ENCODE data around the gene FABP1.

FABP1 gene

DNA sequence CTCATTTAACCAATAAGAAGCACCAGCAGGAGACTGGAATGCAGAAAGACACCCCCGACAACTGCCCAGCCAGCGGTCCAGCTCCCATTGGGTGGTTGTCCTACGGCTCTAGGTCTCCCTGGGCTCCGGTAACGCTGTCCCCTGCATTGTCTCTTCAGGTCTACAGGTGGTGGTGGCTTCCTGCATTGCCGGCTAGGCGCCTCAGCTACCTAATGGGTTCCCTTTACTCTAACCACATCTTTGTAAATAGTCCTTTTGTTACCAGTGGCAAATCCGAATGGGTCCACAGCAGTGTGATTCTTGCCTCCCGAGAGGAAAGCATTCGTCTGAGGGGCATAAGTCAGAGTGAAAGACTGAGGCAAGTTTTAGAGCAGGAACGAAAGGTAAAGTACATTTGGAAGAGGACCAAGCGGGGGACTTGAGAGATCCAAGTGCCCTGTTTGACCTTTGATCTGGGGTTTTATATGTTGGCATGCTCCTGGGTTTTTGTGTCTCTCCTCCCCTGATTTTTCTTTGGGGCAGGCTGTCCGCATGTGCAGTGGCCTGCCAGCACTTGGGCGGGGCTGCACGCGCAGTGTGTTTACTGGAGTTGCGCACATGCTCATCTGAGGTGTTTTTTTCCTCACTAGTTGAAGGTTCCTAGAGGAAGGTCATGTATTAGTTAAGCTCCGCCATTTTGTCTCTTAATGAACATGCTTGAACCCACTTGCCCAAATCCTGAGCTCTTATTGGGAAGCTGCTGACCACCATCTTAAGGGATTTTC is 11.0 kb downstream of the FABP1 start:
- DNase-seq (ENCODE audit: low read depth in 2 of 3, low spot score in 2 of 3): no peak

DNA sequence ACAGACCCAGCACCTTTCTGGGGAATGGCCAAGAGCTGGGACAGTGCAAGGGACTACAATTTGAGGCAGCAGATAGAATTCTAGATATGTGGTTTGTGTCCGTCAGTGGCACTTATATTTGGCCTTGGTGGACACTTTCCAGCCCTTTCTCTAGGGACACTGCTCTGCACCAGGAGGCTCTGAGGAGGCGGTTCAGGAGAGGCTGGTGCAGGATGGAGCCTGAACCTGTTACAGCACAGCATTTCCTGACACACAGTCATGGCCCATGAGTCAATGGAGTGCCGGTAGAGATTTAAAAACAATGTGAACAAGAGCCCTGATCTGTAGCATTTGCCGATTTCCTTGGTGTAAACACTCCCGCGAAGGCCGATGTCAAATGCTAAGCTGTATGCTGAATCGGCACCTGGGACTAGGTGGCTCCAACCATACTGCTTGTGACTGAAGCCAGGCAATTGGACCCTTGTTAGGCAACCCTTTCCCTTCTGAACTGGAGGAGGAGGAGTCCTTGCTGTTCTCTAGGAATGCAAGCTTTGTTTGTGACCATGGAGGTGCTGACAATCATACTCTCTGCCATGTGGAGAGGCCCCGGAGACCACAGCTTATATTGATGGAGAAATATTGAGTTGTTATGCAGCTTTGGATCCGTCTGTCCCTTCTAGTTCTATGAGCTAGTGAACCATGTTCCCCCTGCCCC is 11.9 kb downstream of the FABP1 start:
- no peak for DNase-seq (ENCODE audit: low read depth in 2 of 3, low spot score in 2 of 3)

DNA sequence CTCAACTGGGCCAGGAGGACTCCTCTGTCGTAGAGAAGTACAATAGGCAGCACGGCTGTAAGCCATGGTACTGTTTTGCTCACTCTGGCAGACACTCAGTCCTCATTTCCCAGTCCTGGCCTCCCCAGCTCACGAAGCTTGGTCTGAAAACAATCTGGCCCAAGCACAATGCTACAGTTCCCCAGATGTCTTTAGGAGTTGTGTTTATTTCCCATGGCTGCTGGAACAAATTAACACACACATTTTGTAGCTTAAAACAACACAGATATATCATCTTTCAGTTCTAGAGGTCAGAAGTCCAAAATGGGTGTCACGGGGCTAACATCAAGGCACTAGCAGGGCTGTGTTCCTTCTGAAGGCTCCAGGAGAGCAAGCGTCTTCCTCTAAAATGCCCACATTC is 13.0 kb downstream of the FABP1 start:
- no peak for DNase-seq (ENCODE audit: low read depth in 2 of 3, low spot score in 2 of 3)

DNA sequence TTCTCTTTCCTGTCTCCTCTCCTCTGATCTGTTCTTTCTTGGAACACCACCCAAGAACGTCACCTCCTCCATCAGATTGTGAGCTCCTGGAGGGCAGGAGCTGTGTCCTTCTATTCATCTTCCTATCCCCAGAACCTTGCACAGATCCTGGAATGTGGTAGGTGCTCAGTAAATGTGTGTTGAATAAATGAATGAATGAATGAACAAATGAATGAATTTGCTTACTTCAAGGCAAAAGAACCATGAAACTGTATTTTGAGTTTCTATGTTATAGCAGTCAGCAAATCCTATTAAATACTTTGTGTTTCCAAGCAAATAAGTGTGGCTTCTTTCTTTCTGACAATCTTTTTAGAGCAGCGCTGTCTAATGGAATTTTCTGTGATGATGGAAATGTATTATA is 14.8 kb downstream of the FABP1 start:
- DNase-seq (ENCODE audit: low read depth in 2 of 3, low spot score in 2 of 3): no peak

DNA sequence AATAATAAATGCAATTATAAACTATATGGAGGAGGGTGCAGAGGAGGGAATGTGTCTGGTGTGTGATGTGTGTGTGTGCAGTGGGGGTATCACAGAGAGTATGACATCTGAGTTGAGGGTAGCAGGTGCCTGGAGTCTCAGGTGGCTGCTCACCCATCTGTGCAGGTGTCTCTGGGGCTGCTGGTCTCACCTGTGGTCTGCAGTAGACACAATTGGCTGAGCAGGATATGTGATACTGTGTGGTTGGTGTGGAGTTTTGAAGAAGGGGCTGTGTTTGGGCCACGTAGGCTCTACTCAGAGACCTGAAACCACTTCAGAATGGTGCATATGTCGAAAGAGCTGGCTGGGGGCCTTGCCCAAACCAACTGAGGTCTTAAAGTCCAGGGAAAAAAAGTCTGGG is 17.0 kb downstream of the FABP1 start:
- no peak for DNase-seq (ENCODE audit: low read depth in 2 of 3, low spot score in 2 of 3)

DNA sequence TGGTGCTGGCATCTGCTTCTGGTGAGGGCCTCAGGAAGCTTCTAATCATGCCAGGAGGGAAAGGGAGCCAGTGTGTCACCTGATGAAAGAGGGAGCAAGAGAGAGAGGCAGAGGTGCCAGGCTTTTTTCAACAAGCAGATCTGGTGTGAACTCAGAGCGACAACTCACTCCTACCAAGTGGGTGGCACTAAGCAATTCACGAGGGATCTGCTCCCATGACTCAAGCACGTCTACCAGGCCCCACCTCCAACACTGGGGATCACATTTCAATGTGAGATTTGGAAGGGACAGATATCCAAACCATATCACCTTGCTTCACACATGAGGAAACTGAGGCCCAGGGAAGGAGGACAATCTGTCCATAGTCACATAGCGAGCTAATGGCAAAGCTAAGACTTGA is 19.1 kb downstream of the FABP1 start:
- DNase-seq (ENCODE audit: low read depth in 2 of 3, low spot score in 2 of 3): no peak

DNA sequence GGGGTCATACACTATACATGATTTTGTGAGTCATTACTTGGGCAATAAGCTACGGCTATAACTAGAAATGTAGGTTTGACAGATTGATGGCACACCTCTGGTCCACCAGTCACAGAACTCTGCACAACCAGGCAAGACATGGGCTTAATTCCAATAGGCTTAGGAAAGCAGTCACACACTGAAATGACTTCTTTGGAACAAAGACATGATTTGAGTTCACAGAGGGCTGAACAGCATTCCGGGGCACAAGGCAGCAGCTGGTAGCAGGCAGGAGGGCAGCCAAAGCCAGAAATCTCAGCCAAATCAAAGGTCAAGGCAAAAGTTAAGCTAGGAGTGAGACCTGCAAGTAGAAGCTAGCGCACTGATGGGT is 27.4 kb downstream of the FABP1 start:
- no peak for DNase-seq (ENCODE audit: low read depth in 2 of 3, low spot score in 2 of 3)

DNA sequence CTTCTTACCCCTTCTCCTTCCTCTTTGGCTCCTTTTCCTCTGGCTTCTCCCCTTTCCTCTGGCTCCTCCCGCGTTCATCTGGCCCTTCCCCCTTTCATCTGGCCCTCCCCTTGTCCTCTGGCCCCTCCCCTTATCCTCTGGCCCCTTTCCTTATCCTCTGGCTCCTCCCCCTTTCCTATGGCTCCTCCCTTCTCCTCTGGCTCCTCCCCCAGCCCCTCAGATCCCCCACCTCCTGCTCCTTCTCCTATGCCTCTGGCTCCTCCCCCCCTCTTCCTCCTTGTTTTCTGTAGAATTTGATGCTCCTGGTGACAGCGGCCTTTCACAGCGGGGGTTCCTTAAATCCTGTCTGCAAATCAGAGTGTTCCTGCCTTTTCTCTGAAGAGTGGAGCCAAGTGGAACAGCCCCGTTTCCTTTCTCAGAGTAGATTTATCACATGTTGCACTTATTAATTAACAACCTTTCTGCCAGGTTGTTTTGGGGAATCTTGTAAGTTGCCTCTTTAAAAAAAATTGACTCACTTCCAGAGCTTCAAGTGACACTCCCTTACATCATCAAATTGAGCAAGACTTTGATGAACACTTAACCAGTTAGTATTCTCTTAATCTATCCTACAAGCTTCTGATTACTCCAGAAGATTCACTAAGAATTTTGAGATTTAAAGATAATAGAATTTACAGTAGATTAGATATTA is 27.9 kb downstream of the FABP1 start:
- DNase-seq (ENCODE audit: low read depth in 2 of 3, low spot score in 2 of 3): no peak

DNA sequence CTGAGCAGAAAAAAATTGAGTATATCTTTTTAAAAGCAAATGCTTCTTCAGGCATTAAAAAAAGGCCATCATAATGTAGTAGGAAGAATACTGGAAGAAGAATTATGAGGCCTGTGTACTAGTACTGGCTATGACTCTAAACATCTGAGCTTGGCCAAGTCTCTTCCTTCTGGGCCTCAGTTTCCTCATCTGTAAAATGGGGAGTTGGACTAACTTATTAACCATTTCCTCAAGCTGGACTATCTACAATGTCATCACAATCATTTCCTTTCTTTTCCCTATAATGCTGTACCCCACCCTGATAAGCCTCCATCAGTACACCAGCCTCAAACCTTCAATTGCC is 29.3 kb downstream of the FABP1 start:
- DNase-seq (ENCODE audit: low read depth in 2 of 3, low spot score in 2 of 3): no peak

DNA sequence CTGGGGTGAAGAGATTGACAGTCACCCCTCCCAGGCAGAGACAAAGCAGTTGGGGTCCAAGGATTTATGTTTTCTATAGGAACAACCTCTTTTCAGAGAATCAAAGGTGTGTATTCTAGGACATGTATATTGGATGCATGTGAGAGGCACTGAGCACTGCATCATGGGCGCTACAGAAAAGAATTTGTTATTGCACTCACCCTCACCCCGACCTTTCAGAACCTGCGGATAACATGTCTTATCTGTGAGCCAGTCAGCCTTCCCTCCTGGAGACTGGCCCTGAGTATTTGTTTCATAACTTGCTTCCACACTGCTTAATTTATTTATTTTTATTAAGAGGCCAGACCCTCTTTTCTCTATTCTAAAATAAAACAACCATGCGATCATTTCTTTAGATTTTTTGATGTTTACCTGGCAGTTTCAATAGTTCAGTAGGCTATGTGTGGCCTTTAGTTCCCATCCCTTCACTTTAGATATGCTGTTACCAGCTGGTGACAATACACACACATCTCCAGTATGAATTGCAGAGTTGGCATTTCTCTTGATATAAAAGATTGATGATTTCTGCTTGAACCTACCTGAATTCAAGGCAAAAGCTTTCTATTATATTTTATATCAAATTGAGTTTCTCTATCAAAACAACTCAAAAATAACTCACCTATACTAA is 29.8 kb downstream of the FABP1 start:
- DNase-seq (ENCODE audit: low read depth in 2 of 3, low spot score in 2 of 3): no peak

DNA sequence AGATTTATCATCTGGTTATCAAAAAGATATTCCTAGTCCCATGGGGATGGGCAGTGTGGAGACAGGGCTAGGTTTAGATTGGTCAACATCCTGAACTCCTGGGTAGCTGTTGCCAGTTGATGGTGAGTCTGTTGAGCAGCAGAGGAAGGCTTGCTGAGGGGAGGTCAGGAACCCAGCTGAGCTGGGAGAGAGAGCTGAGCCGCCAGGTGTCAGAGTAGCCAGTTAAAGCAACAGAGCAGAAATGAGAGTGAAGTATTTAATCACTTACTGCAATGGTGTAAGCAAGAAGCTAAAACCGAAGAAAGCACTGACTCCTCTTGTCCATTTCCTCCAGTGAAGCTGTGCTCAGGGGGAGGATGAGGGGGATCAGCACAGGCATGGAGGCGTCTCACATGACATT is 30.7 kb downstream of the FABP1 start:
- DNase-seq (ENCODE audit: low read depth in 2 of 3, low spot score in 2 of 3): no peak

DNA sequence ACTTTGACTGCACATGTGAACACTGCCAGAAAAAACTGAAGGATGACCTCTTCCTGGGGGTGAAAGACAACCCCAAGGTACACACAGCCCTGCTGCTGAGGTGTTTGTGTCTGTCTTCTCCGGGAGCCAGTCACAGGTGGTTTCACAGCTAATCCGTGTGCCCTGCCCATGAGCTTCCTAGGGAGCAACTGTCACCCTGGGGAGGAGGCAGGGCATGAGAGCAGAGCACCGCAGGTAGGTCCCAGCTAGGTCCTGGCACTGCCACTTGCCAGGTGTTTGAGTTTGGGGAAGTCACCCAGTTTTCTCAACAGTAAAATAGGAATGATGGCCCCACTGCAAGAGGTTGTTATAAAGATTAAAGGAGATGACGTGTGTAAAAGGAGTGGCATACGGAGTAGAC is 31.2 kb downstream of the FABP1 start:
- DNase-seq (ENCODE audit: low read depth in 2 of 3, low spot score in 2 of 3): no peak

DNA sequence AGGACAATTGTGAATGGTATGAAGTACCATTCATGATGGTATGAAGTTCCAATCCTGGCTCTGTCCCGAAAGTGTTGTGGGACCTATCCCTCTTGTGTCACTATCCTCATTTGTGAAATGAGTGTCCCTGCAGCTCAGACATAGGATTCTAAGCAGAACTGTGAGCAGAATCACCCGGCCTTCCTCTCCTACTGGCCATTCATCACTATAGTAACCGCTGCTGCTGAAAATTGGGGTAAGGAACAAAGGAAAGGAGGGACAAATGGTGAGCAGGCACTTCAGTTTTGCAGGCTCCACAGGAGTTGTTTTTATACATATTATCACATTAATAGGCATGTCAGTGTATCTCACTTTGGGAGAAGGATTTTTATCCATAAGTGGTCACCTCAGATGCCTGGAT is 32.8 kb downstream of the FABP1 start:
- DNase-seq (ENCODE audit: low read depth in 2 of 3, low spot score in 2 of 3): no peak

DNA sequence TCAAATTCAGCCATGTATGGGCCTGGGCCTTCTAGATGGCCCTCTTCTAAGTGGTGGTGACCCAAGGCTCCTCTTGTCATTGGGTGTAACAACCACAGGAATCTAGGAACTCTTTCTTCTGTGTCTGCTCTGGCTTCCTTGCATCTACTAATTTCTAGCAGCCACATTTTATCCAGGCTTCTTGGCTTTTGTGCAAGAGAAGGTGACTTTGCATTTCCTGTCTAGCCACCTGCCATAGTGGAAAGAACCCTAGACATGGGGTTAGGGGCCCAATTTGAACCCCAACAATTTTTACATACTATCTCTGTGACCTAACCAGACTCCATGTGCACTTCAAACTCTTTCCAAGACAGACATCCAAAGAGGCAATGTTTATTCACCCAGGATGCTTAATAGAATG is 35.1 kb downstream of the FABP1 start:
- no peak for DNase-seq (ENCODE audit: low read depth in 2 of 3, low spot score in 2 of 3)

DNA sequence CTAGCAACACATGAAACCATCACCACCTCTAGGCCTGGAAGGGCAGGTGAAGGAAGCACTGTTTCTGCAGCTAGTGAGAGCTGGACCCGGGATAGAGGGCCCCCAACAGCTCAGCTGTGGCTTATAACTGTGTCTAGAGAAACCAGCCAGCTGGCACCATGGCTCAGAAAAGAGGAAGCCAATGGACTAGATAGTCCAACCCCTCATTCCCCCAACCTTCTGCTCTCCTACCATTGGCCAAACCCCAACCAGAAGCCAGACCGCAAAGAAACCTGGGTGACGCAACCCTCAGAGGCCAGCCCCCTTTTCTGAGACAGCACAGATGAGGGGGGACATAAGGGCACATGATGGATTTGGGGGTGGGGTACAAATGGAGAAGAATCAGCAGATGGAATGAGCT is 35.9 kb downstream of the FABP1 start:
- no peak for DNase-seq (ENCODE audit: low read depth in 2 of 3, low spot score in 2 of 3)

DNA sequence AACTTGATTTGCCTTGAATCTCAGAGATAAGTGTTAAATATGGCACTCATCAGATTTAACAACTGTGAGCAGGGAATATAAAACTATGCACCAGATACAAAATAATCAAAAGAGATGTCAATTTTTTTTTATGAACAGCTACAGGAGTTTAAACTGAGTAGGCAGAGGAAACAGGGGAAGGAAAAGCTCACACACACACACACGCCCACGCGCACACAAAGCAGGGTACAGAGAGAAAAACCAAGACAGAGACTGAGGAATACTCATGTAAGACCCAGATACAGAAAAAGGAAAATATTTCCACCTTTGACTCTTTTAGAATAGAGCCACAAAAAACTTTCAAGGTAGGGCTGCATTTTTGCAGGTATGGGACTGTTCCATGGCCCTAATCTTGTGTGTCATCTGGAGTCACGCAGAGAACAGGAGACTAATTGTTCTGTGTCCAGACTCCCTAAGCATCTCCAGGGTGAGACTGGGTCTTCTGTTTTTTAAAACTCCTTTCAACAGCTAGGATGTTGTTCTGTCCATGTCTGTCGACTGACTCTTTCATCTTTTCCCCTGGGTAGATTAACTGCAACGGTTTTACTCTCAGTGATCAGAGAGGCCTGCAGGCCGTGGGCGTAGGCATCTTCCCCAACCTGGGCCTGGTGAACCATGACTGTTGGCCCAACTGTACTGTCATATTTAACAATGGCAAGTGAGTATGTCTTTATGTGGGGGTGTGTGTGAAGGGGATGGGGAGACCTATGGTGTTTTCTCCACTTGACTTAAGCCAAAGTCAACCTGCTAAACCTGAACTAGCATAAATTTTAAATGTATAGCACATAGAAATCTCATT is 37.2 kb downstream of the FABP1 start:
- DNase-seq (ENCODE audit: low read depth in 2 of 3, low spot score in 2 of 3): no peak

DNA sequence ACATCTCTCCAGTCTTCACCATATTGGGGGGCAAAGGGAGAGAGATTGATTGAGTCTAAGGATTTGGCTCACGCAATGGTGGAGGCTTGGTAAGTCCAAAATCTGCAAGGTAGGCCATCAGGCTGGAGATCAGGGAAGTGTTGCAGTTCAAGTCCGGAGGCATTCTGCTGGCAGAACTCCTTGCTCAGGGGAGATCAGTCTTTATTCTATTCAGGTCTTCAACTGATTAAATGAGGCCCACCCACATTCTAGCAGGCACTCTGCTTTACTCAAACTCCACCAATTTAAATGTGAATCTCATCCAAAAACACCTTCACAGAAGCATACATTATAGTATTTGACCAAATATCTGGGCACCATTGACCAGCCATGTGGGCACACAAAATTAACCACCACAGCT is 38.9 kb downstream of the FABP1 start:
- DNase-seq (ENCODE audit: low read depth in 2 of 3, low spot score in 2 of 3): no peak

DNA sequence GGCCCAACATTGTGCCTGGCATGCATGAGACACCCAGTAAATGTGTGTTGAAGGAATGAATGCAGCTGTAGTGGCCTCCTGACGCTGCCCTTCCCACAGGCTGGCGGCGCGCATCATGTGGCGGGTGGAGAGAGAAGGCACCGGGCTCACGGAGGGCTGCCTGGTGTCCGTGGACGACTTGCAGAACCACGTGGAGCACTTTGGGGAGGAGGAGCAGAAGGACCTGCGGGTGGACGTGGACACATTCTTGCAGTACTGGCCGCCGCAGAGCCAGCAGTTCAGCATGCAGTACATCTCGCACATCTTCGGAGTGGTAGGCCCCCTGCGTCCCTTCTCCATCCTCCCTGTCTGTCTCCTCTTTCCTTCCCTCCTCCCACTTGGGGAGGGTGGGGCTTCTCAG is 40.1 kb downstream of the FABP1 start:
- DNase-seq (ENCODE audit: low read depth in 2 of 3, low spot score in 2 of 3): no peak

DNA sequence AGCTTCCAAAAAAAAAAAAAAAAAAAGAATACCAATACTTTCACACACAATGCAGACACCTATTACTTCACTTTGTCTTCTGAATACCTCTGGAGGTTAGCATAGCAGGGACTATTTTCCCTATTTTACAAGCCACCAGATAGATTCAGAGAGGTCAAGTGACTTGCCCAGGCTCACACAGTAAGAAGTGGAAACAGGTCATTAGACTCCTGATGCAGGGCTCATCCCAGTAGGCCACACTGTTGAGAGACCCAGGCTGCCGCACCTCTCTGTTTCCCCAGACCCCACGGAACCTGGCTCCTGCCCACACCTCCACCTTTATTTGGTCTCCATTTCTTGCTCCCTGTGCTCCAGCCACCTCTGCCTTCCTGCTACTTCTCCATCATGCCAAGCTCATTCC is 40.8 kb downstream of the FABP1 start:
- no peak for DNase-seq (ENCODE audit: low read depth in 2 of 3, low spot score in 2 of 3)

DNA sequence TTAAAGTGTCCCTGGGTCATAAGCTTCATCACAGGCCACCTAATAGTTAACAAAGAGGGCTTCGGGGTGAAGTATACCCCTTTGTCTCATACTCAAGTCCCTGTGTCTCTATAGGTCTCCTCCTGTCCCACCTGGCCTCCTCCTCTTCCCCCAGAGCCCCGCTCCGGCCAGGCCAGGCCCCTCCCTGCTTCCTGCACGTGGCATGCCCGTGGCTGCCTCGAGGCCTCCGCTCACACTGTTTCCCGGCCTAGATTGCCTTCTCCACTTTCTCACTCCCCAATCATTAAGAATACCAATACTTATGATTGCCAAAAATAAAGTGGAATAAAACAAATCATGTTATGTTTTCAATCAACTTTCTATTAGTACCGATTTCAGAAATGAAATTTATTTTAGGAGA is 41.5 kb downstream of the FABP1 start:
- DNase-seq (ENCODE audit: low read depth in 2 of 3, low spot score in 2 of 3): no peak

DNA sequence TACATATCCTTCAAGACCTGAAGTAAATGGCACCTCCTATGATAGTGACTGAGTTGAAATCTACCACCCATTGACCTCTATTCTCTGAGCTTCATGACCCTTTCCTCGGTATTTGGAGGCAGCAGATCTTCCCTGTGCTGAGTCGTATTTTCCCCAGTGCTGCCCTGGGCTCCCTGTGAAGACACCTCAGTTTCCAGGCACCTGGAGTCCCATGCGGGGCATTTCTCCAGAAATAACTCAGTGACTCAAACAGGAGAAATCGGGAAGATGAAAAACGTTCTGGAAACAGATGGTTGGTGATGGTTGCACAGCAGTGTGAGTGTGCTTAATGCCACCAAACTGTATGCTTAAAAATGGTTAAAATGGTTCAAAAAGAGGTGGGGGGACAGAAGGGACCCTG is 42.3 kb downstream of the FABP1 start:
- no peak for DNase-seq (ENCODE audit: low read depth in 2 of 3, low spot score in 2 of 3)

Data from activated CD8-positive, alpha-beta memory T cell treated with anti-CD3 and anti-CD28 coated beads for 48 hours (primary cell).